Measurements from ENCODE around the gene ANP32E. TPM values are rescaled to one million over a fixed set of nuclear protein-coding genes. Genes with fewer than 3 reads are reported as not detected.
A peak's percentile ranks its signal among the peaks of the same experiment; 100 is the strongest.

The ANP32E gene
- total and polyA plus RNA-seq, 9 of the 15 experiments (the other 6 are each of a cell fraction or from before 2014, with no cell fraction given): 60.4 to 197 (median 104) TPM

DNA sequence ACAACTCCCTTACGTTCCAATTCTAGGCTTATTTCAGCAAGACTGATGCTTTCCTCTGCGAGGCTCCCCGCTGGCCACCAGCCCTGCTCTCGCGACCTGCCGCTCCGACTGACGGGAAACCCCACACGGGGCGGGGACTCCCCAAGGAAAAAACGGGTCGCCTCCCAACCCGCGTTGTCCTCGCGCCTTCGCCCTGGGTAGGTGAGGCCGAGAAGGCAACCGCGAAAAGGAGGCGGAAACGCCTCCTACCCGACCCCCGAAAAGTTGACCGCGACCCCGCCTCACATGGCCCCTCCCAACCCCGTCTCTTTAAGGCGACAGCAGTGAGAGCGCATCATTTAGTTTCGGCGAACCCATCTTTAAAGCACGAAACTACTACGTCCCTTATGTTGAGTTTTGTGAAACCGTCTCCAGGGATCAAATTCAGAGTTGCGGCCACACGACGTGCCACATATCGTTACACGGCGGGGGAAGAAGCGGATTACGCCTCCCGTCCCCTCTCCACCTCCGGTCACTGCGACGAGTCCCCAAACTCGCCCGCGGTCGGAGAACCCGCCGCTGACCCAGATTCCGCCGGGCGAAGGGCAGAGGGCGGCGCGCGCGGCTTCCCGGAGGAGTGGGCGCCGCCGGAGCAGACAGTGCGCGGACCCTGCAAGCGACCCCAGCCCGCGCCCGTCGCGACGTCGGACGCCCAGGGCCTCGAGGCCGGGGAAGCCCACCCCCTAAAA is 1.2 kb downstream of the ANP32E start (continued):
- TF ChIP-seq, protein P1, sequence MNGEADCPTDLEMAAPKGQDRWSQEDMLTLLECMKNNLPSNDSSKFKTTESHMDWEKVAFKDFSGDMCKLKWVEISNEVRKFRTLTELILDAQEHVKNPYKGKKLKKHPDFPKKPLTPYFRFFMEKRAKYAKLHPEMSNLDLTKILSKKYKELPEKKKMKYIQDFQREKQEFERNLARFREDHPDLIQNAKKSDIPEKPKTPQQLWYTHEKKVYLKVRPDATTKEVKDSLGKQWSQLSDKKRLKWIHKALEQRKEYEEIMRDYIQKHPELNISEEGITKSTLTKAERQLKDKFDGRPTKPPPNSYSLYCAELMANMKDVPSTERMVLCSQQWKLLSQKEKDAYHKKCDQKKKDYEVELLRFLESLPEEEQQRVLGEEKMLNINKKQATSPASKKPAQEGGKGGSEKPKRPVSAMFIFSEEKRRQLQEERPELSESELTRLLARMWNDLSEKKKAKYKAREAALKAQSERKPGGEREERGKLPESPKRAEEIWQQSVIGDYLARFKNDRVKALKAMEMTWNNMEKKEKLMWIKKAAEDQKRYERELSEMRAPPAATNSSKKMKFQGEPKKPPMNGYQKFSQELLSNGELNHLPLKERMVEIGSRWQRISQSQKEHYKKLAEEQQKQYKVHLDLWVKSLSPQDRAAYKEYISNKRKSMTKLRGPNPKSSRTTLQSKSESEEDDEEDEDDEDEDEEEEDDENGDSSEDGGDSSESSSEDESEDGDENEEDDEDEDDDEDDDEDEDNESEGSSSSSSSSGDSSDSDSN (IDR thresholded peaks at IDR 0.05; ENCODE audit: borderline replicate concordance in 1 of 2, low read depth in 2 of 2, low read length in 2 of 2): peak; percentile 75 to 86; a peak in 3 of 4 replicates
- TF ChIP-seq ZNF134 (CRISPR knock-in tag; conservative IDR thresholded peaks at IDR 0.05) (no peak; the same call in 1 of the 2 replicates), ZBTB12 (CRISPR knock-in tag; IDR thresholded peaks at IDR 0.05) (no peak), MCM7 (IDR thresholded peaks at IDR 0.05) (no peak), SIN3B (IDR thresholded peaks at IDR 0.05; ENCODE audit: low read depth) (no peak), NR2C2 (CRISPR knock-in tag; IDR thresholded peaks at IDR 0.05) (no peak), NR2C2 (tag; IDR thresholded peaks at IDR 0.05) (peak; percentile 55; the same call in 1 of the 2 replicates), ZNF717 (CRISPR knock-in tag; IDR thresholded peaks at IDR 0.05) (no peak), ZNF518B (CRISPR knock-in tag; IDR thresholded peaks at IDR 0.05) (no peak), LEF1 (IDR thresholded peaks at IDR 0.05) (0 out of 2 replicates have a peak, but pooled peaks have one; percentile 16), PRMT5 (CRISPR knock-in tag; IDR thresholded peaks at IDR 0.05) (no peak), ATF1 (CRISPR knock-in tag; IDR thresholded peaks at IDR 0.05) (peak; percentile 23; the same call in 1 of the 2 replicates), ATF1 (tag; IDR thresholded peaks at IDR 0.05) (peak; percentile 77), SNIP1 (IDR thresholded peaks at IDR 0.05; ENCODE audit: low read depth) (no peak), BACH1 (tag; IDR thresholded peaks at IDR 0.05) (no peak), SP1 (CRISPR knock-in tag; IDR thresholded peaks at IDR 0.05) (no peak; the same call in 1 of the 2 replicates), IRF1 (CRISPR knock-in tag; IDR thresholded peaks at IDR 0.05; ENCODE audit: borderline replicate concordance) (no peak), ZNF174 (CRISPR knock-in tag; IDR thresholded peaks at IDR 0.05) (no peak), GTF2A2 (tag; IDR thresholded peaks at IDR 0.05) (no peak), POLR2H (tag; IDR thresholded peaks at IDR 0.05; ENCODE audit: low read depth) (peak; percentile 82), LCOR (CRISPR knock-in tag; IDR thresholded peaks at IDR 0.05) (no peak; the same call in 1 of the 2 replicates), MAFG (tag; conservative IDR thresholded peaks at IDR 0.05) (no peak), POLR2AphosphoS2 (IDR thresholded peaks at IDR 0.05; ENCODE audit: low read length) (no peak; the same call in 1 of the 2 replicates)

Measured in K562 (cell line).